HG03342 (cell line): ENCODE measurements around the gene WDR5B.
A peak's percentile ranks its signal among the peaks of the same experiment; 100 is the strongest.
"Not testable (repeated sequence)": the region's sequence is repeated elsewhere in the genome, so short reads cannot be mapped to it uniquely, and the experiment has no call there.

Experiments used
- ATAC-seq: cut with Tn5 transposase; IDR thresholded peaks from one replicate; pipeline ENCODE4 v1.9.1; 2021; ENCODE audit warnings: mild to moderate bottlenecking, moderate library complexity; ENCODE audit not compliant: unreplicated experiment

Gene WDR5B

DNA sequence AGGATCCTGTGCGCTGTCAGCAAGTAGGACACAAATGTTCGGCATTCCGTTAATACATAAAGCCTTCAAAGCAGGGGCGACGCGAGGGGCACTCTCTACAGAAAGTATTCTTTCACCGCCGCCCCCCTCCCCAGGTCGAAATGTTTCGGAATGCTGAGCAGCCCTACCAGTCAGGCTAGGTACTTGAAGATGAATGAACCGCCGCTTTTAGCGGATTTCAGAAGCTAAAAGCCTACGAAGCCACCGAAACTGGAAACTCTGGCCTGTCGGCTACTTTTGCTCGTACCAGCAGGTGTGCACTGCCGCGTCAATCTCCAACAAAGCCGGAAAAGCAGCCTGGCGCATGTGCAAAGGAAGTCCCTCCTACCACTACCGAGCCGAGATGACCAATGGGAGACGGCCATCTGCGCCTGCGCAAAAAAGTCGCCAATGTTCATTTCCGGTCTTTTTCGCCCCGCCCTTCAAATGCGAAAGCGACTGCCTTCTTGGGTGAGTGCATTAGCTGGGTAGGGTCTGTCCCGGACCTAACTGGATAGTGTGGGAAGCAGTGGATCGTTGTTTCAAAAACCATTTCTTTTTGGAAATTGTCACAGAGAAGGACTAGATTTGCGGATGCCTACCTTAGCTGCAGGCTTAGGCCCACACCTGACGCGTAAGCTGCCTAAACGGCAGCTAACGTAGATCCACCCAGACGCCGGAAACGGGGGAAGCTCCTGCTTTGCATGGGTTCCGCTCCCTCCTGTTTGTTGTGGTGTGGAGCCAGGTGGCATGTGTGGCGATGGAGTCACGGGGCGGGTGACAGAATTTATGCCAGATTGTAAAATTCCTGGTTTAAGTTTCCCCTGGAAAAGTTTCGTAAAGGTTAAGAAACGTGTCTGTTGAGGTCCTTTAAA lies at the start of gene WDR5B:
Gene WDR5B, minus strand, starts transcription at position 301 of the 893 bp plus-strand sequence. CDS start 534 bp downstream, outside the sequence.
- ATAC-seq = peak; percentile 84

DNA sequence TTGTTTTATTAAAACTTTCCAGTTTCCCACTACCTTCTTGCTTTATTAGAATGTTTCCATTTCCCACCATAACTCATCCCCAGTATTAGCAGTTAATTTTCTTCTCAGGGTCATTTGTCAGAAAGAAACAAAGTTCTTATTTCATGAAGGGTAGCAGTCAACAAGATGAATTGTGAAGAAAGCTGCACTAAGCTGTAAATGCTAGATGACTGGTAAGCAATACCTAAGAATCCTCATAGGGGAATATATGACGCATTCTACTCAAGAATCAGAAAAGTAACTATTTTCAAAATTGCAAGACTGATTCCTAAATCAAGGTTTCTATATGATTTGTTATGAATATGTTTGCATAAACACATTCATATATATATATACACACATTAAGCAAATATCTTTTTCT lies 48.8 kb upstream of the WDR5B start:
- no peak for ATAC-seq

DNA sequence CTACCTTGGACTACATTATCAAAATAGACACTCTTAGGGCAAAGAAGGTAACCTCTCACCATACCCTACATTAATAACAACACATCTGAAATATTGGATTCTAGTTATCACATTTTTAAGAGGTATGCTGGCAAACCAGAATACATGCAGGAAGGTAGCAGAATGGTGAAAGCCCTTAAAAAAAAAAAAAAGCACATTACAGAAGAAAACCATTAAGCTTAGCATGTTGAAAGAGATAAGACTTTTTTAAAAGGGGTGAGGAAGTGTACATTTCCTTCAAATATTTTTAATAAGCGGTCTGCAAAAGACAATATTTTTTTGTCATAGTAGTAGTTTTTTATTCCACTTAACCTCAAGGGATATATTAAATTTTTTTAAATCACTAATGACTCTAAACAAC lies 46.5 kb upstream of the WDR5B start:
- ATAC-seq = no peak

DNA sequence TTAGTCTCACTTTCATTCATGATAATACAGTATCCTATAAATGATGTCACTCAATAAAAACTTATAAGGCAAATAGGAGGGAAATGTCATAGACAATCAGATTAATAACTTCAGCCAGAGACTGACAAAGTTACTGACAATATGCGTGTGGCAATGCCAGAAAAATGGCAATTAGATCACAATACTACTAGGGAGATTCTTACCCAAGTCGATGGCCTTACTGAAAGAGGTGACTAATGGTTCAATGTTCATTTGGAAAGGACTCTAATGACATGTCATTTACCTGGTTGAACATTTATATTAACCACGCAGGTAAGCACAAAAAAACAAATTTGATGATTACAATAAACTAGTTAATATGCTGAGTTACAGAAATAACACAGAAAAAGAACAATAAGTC lies 45.9 kb upstream of the WDR5B start:
- no peak for ATAC-seq

DNA sequence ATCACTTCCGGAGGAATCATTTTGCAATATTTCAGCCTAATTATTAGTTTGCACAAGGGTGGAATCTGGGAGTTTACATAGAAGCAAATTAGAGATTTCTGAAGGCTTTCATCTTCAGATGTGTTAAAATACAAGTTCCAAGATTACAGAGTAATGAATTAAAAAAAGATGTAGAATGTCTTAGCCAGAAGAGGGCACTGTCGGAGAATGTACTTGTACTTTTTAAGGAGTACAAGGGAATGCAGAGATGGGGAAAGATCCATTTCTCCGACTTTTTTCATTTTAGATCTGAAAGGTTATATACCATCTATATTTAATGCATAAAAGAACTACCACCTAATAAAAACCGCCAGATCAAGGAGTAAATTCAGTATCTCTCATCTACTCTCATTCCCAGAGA lies 43.1 kb upstream of the WDR5B start:
- ATAC-seq = no peak

DNA sequence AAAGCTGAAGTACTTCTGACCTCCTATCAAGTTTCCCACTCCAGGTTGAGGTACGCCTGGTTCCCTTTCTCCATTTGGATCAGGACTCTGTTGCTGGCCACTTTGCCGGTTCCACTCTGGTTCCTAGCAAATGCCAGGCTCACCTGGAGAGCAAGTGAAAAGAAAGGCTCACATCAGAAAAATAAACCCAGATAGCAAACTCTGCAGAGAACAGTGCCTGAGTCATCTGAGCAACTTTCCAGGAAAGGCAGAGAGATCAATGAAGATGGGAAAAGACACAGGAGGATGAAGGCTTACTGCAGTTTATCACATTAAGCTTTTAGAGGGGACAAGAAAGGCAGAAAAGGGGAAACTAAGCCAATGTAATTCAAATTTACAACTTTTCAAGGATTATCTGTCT lies 41.8 kb upstream of the WDR5B start:
- no peak for ATAC-seq

DNA sequence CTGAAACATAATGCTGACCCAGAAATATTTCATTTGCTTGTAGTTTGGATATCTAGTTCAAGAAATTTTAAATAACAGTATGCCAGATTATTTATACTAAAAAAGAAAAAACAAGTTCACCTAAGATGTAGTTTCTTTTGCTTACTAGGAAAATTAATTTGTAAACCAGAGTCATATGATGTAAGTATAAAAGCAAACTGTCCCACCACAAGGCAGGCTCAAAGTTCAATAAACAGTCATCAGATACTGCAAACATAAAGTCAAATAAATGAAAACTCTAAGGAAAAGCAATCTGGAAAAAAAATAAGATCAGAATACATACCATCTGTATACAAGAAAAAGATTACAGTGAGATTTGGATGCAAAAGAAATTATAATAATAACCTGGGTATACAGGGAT lies 40.2 kb upstream of the WDR5B start:
- no peak for ATAC-seq

DNA sequence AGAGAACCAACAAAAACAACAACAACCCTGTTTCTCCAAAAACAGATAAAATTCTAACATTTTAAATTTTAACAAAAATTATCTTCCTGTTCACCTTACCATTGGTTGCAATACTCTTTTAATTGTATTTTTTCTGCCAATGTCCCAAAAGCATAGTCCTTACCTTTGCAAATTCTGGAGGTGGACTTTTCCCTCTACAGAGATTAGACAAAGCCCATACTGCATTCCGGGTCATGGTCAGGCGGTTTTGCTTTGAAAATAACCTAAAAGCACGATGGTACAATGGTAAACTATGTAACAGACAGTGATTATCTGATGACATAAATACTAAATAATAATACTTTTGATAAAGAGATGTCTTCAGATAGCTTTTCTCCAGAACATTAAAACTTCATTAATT lies 35.5 kb upstream of the WDR5B start:
- ATAC-seq = no peak

DNA sequence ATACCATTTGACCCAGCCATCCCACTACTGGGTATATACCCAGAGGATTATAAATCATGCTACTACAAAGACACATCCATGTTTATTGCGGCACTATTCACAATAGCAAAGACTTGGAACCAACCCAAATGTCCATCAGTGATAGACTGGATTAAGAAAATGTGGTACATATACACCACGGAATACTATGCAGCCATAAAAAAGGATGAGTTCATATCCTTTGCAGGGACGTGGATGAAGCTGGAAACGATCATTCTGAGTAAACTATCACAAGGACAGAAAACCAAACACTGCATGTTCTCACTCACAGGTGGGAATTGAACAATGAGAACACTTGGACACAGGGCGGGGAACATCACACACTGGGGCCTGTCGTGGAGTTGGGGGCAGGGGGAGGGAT lies 32.4 kb upstream of the WDR5B start:
- not testable (repeated sequence) for ATAC-seq

DNA sequence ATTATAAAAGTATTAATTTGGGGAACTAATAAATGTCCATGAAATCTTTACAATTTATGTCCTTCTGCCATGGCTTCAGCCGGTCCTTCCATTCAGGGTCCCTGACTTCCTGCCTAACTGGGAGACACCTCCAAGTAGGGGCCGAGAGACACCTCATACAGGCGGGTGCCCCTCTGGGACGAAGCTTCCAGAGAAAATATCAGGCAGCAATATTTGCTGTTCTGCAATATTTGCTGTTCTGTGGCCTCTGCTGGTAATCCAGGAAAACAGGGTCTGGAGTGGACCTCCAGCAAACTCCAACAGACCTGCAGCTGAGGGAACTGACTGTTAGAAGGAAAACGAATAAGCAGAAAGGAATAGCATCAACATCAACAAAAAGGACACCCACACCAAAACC lies 28.6 kb upstream of the WDR5B start:
- ATAC-seq = not testable (repeated sequence)

DNA sequence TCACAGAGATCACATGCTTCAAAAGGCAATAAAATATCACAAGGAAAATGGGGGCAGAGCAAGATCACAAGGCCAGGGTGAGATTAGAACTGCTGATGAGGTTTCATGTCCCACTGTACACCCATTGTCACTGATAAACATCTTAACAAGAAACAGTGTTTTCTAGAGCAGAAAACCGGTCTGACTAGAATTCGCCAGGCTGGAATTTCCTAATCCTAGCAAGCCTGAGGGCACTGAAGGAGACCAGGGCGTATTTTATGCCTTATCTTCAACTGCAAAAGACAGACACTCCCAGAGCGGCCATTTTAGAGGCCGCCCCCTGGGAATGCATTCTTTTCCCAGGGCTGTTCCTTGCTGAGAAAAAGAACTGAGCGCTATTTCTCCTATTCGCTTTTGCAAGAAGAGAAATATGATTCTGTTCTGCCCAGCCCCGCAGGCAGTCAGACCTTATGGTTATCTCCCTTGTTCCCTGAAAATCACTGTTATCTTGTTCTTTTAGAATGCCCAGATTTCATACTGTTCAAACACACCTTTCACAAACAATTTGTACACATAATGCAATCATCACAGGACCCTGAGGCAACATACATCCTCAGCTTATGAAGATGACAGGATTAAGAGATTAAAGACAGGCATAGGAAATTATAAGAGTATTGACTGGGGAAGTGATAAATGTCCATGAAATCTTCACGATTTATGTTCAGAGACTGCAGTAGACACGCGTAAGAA lies 28.1 kb upstream of the WDR5B start:
- ATAC-seq = not testable (repeated sequence)

DNA sequence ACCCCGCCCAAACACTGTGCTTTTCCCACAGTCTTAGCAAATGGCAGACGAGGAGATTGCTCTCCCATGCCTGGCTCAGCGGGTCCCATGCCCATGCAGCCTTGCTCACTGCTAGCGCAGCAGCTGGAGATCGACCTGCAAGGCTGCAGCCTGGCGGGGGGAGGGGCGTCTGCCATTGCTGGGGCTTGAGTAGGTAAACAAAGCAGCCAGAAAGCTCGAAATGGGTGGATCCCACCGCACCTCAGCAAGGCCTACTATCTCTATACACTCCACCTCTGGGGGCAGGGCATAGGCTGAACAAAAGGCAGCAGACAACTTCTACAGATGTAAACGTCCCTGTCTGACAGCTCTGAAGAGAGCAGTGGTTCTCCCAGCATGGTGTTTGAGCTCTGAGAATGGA lies 27.2 kb upstream of the WDR5B start:
- no peak for ATAC-seq

DNA sequence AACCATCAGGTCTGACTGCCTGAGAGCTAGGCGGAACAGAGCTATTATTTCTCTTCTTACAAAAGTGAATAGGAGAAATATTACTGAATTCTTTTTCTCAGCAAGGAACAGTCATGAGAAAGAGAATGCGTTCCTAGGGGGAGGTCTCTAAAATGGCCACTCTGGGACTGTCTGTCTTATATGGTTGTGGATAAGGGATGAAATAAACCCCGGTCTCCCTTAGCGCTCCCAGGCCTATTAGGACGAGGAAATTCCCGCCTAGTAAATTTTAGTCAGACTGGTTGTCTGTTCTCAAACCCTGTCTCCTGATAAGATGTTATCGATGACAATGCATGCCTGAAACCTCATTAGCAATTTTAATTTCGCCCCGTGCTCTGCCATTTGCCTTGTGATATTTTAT lies 20.1 kb upstream of the WDR5B start:
- ATAC-seq = no peak

DNA sequence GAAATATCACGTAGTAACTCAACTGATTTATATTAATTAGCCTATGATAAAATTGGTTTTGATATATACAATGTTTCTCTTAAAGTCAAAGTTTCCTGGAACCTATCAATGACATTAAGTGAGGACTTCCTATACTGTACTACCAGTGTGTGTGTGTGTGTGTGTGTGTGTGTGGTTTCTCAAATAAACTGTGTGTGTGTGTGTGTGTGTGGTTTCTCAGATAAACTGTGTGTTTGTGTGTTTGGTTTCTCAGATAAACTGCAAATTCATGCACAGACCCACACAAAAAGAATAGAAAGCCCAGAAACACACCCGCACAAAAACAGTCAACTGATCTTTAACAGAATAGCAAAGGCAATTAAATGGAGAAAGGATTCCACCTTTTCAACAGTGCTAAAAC lies 14.5 kb upstream of the WDR5B start:
- no peak for ATAC-seq

DNA sequence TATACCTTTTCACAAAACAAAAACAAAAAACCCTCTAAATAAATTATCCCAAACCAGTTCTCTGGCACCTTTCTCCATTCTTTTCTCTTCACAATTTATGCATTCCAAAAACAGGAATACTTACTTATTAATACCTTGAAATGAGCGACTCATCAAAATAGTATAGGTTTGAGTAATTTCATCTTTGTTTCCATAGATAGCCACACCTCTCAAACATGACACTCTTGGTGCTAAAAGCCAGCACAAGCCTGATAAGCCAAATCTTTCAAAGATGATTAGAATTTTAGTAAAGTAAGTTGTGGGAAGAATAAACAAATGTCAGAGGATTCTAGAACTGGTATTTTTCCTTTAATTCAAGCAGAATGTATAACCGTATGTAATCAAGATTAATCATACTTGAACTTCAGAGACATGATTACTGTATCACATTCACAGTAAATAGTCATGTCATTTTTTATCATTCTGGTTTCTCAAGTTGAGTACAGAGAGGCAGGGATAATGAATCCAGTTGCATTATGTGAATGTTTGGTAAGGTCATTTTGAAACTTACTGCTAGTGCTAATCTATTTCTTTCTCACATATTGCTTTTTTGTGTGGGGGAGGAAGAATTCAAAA lies 12.1 kb upstream of the WDR5B start:
- no peak for ATAC-seq

DNA sequence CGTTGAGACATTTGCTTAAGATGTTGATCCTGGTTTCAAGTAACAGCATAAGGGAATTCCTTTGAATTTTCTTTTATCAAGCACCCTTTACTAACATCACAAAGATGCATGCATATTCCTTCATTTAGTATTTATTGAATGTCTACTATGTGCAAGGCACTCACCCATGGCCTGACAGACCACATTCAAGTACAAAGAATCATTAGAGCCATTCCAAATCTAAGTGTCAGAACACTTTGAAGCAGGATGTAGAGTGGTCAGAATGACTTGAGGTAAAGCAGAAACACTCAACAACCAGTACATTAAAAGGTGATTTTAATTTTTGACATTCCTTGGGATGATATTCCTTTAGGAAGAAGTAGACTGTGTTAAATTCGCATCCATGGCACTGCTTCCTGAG lies 6.0 kb upstream of the WDR5B start:
- ATAC-seq = no peak

DNA sequence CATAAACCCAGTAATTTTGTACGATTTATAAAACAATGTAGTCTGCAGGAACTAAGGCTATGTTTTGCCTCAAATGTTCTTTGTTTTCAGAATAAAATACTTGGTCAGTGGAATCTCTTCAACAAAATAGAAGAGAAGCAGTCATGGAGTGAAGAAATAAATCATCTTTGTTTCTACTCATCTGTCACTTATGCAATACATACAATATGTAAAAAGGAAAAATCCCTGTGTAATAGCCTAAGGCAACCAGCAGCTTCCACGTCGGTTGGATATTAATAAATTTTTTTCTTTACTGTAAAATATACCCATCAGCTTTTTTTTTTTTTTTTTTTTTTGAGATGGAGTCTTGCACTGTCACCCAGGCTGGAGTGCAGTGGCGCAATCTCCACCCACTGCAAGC lies 5.2 kb upstream of the WDR5B start:
- no peak for ATAC-seq

DNA sequence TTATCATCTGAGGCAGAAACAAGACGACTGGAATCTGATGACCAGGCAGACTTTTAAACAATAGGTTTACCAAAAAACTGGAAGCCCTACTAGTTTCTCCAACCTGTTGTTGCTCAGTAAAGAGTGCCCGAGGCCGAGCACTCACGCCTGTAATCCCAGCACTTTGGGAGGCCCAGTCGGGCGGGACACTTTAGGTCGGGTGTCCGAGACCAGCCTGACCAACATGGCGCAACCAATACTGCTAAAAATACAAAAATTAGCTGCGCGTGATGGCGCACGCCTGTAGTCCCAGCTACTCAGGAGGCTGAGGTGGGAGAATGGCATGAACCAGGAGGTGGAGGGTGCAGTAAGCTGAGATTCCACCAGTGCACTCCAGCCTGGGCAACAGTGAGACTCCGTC lies 1.1 kb upstream of the WDR5B start:
- ATAC-seq = no peak

DNA sequence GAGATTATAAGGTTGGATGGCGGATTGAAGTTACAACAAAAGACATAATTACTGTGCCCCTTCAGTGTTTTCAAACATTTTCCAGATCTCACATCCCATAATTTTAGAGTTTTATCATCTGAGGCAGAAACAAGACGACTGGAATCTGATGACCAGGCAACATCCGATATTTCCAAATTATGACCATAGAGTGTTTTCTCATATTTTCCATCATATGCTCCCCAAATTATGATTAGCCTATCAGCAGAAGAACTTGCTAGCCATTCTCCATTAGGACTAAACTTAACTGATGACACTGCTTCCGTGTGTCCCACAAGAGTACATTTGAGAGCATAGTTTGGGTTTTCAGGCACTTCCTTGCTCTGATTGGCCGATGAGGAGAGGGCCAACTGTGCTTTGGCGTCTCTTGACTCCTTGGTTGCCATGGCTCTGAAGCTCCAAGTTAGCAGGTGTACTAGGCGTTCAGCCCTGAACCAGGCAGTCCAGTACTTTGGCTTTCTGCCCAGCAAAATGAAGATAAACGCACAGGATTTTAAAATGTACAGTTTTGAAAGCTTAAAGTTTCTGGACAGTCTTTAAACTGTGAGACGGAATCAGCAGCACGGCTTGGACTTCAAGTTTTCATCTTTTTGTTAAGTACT lies 638 bp downstream of the WDR5B start:
- ATAC-seq = peak; percentile 66

DNA sequence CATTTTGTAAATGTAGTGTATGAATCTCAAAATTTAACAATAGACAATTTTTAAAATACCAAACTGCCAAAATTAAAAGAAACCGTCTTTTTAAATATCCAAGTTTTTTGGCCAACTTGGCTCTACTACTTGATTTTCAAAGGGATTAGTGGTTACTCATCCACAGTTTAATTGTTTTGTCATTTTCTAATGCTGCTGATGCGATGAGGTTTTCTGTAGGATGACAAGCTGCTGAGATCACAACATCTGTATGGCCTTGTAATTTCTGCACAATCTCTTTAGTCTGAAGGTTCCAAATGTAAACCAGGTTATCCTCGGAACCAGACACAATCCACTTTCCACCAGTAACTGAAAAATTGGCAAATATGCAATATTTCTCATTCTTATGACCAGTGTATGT lies 1.5 kb downstream of the WDR5B start:
- ATAC-seq = no peak

DNA sequence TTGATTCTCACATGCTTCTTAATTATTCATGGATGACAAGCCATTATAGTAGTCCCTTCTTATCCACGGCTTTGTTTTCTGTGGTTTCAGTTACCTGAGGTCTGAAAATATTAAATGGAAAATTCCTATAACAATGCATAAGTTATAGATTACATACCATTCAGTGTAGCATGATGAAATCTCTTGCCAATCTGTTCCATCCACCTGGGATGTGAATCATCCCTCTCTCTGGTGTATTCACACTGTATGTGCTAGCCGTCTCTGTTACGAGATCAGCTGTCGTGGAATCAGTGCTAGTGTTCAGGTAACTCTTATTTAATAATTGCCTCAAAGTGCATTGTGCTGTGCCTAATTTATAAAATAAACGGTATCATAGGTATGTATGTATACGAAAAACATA lies 5.2 kb downstream of the WDR5B start:
- no peak for ATAC-seq
